PC-3 (cell line): Measurements from ENCODE around the gene MCM9.

ENCODE experiments used
- EZH2 ChIP-seq: fragments of 300-600 bp; sonication (generic); IDR thresholded peaks from one replicate; pipeline ENCODE4 v1.6.1; 2017; ENCODE audit warnings: antibody characterized with exemption, mild to moderate bottlenecking, low read length; ENCODE audit not compliant: unreplicated experiment
- TF ChIP-seq, protein P1 (sequence below): fragments of 300-600 bp; sonication (generic); conservative IDR thresholded peaks from 2 replicates; pipeline ENCODE4 v1.5.1; 2017; ENCODE audit warnings: antibody characterized with exemption, low read depth, mild to moderate bottlenecking, low read length

DNA sequence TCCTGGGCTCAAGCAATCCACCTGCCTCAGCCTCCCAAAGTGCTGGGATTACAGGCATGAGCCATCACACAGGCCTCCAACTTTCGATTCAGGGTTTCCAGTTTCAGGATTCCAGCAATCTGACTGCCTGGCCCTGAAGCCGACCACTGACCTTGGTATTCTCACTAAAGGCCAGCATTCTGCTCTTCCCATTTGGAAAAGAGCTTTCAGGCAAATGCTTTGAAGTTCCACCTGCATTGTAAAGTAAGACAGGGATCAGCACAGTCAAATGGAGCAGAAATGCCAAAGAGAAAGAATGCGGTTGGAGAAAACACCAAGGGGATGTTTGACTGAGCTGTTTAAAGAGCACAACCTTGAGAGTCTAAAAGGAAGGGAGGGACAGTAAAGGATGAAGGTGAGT is 166.5 kb downstream of the MCM9 start:
- TF ChIP-seq, protein P1, sequence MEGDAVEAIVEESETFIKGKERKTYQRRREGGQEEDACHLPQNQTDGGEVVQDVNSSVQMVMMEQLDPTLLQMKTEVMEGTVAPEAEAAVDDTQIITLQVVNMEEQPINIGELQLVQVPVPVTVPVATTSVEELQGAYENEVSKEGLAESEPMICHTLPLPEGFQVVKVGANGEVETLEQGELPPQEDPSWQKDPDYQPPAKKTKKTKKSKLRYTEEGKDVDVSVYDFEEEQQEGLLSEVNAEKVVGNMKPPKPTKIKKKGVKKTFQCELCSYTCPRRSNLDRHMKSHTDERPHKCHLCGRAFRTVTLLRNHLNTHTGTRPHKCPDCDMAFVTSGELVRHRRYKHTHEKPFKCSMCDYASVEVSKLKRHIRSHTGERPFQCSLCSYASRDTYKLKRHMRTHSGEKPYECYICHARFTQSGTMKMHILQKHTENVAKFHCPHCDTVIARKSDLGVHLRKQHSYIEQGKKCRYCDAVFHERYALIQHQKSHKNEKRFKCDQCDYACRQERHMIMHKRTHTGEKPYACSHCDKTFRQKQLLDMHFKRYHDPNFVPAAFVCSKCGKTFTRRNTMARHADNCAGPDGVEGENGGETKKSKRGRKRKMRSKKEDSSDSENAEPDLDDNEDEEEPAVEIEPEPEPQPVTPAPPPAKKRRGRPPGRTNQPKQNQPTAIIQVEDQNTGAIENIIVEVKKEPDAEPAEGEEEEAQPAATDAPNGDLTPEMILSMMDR: no peak
- no peak for TF ChIP-seq EZH2
